GM12891 (cell line): ENCODE data around the gene COA1.

Experiments used
- POLR2A ChIP-seq: IDR thresholded peaks from 2 replicates; pipeline ENCODE4 v1.6.1; 2011; ENCODE audit warnings: low read depth, low read length, control low read depth
- POLR2AphosphoS5 ChIP-seq: IDR thresholded peaks from 2 replicates; pipeline ENCODE4 v1.6.1; 2011; ENCODE audit warnings: low read depth, low read length, control low read depth
- TAF1 ChIP-seq: IDR thresholded peaks from 2 replicates; pipeline ENCODE4 v1.6.1; 2011; ENCODE audit warnings: low read depth, low read length, control low read depth

DNA sequence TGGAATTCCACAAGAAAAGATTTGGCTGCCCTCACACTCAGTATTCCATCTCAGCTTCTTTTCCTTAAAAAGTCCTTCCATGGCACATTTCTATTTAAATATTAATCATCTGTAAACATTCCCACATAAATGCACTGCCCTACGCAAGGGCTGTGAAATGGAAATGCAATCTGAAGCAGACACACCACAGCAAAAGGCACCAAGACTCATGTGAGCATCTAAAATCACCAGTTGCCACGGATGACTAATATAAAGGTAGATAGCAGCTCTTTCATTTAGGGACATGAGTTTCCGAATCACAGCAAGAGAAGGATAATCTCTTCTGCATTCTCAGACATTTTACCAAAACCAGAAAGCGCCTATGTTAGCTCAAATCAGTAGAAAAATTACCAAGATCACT is 31.6 kb downstream of the COA1 start:
- no peak for TF ChIP-seq POLR2A
- no peak for TF ChIP-seq POLR2AphosphoS5
- TF ChIP-seq TAF1: no peak
